Inflammatory macrophage (primary cell): ENCODE results near the gene ZBTB12.
A peak's percentile ranks its signal among the peaks of the same experiment; 100 is the strongest.
"Not testable (repeated sequence)": the region's sequence is repeated elsewhere in the genome, so short reads cannot be mapped to it uniquely, and the experiment has no call there.

Experiments
- DNase-seq, 2 donors: peaks; one replicate each; pipeline ENCODE4 v3.0.0-alpha.2; 2020 to 2022

Gene ZBTB12

DNA sequence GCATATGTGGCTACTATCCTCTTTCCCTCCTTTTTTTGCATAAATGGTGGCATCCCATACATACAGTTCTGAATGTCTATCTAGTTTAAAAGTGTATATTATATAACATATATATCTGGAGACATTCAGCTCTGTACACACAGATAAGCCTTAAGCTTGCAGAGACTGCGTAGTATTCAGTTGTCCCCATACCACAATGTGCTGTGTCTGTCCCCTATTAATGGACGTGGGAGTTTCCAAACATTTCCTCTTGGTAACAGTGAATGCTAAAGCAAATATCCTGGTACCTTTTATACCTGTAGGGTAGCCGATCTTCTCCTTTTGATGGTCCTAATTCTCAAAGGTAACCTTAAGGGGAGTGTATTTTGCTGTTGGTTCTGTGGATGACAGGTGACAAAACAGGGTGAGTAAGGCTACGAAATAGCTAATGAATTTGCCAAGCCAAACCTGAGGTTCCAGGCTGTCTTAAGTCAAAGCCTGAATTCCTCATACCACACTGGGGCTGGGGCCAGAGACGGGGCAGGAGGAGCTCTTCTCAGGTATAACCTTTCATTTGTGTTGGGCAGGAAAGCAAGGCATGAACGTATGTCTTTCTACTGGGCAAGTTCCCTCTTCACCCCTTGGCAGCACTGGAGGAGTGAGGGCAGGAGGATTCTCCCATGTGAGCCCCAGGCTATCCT is 17.9 kb upstream of the ZBTB12 start:
- DNase-seq, result no peak

DNA sequence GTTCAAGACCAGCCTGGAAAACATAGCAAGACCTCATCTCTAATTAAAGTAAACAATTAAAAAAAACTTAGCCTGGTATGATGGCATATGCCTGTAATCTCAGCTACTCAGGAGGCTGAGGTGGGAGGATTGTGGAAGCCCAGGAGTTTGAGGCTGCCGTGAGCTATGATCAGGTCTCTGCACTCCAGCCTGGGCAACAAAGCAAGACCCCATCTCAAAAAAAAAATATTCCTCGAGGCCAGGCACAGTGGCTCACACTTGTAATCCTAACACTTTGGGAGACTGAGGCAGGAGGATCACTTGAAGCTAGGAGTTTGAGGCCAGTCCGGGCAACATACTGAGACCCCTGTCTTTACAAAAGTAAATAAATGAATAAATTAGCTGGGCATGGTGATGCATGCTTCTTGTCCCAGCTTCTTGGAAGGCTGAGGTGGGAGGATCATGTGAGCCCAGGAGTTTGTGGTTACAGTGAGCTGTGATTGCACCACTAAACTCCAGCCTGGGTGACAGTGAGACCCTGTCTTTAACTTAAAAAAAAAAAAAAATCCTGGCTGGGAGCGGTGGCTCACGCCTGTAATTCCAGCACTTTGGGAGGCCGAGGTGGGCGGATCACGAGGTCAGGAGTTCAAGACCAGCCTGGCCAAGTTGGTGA is 16.3 kb upstream of the ZBTB12 start:
- peak; percentile 62 to 81 for DNase-seq

DNA sequence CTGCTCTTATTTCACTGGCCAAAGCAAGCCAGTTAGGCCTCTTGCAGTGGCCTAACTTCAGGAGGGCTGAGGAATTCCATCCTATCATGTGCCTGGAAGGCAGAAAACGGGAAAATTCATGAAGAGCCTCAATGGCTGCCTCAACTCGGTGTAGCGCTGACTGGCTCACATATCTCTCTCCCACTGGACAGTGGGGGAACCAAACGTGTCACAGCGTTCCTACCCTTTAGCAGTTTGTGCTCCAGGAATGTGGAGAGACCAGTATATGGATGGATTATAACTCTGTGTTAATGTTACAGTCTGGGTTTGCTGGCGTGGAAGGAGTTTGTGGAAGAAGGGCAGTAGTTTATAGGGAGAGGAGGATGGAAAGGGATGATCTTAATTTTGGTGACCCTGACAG is 13.9 kb upstream of the ZBTB12 start:
- no peak for DNase-seq

DNA sequence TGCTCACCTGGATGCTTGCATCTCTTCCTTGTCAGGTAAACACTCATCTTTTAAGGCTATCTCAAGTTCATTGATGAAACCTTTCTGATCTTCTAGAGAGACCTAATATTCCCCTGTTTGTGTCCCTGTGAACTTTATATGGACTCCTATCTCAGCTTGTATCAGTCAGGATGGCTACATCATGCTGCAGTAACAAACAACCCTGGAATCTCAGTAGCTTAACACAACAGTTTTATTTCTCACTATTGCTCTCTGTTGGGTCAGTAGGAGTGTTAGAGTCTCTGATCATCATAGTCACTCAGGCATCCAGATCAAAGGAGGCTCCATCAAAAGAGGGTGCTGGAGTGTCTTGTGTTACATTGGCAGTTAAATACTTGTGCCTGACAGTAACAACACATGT is 13.5 kb upstream of the ZBTB12 start:
- no peak for DNase-seq

DNA sequence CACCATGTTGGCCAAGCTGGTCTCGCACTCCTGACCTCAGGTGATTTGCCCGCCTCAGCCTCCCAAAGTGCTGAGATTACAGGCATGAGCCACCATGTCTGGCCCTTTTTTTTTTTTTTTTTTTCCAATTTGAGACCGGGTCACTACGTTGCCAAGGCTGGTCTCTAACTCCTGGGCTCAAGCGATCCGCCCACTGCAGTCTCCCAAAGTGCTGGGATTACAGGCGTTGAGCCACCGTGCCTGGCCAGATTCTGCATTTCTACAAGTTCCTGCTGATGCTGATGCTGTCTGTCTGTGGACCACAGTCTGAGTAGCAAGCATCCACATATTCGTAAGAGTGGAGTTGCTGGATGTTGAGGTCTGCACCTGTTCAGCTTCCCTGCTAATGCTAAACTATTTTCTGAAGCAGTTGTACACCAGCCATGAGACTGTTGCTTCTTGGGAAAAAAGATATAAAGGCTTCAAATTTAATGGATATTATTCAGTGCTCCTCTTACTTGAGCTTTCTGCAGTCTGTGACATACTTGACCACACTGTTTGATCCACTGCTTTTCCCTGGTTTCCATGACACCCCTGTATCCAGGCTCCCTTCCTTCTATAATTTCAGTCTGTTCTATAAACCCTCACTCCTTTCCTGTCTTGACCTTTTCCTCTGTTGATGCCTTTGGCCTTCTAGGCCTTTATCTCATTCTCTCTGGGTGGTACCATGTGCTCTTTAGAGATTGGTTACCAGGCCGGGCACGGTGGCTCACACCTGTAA is 10.1 kb upstream of the ZBTB12 start:
- no peak for DNase-seq

DNA sequence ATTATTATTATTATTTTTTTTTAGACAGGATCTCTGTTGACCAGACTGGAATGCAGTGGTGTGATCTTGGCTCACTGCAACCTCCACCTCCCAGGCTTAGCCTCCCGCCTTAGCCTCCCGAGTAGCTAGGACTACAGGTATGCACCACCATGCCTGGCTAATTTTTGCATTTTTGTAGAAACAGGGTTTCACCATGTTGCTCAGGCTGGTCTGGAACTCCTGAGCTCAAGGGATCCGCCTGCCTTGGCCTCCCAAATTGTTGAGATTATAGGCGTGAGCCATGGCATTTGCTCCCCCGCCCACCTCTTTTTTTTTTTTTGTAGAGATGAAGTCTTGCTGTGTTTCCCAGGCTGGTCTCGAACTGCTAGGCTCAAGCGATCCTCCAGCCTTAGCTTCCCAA is 7.4 kb upstream of the ZBTB12 start:
- DNase-seq, result not testable (repeated sequence)

DNA sequence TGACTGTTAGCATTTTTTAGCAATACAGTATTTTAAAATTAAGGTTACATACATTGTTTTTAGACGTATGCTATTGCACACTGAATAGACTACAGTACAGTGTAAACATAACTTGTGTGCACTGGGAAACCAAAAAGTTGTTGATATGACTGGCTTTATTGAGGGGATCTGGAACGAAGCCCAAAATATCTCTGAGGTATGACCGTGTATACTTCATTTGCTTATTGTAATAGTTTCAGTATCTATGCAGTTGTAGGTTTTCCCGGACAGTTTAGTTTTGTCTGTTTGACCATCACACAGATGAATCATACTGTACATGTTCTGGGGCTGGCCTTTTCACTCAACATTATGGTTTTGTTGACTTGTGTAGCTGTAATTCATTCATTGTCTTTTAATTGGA is 6.9 kb upstream of the ZBTB12 start:
- DNase-seq, result no peak

DNA sequence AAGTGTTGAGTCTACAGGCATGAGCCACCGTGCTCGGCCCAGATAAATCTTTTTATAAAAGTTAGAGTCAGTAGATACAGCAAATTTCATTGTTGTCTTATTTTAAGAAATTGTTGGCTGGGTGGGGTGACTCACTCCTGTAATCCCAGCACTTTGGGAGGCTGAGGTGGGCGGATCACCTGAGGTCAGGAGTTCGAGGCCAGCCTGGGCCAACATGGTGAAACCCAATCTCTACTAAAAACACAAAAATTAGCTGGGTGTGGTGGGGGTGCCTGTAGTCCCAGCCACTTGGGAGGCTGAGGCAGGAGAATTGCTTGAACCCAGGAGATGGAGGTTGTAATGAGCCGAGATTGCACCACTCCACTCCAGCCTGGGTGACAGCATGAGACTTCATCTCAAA is 6.4 kb upstream of the ZBTB12 start:
- not testable (repeated sequence) for DNase-seq

DNA sequence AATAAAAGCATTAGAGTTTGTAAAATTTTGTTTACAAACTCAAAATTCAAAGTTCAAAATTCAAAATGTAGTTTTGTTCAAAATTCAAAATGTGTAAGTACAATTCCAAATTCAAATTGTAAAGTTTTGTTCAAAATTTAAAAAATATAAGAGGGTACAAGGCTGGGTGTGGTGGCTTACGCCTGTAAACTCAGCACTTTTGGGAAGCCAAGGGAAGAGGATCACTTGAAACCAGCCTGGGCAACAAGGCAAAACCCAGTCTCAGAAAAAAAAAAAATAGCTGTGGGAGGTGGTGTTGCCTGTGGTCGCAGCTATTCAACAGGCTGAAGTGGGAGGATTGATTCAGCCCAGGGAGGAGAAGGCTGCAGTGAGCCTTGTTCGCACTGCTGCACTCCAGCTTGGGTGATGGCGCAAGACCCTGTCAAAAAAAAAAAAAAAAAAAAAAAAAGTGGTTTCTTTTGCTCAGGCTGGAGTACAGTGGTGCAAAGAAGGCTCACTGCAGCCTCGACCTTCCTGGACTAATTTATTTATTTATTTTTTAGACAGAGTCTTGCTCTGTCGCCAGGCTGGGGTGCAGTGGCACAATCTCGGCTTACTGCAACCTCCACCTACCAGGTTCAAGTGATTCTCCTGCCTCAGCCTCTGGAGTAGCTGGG is 5.4 kb upstream of the ZBTB12 start:
- peak; percentile 92 to 94 for DNase-seq

DNA sequence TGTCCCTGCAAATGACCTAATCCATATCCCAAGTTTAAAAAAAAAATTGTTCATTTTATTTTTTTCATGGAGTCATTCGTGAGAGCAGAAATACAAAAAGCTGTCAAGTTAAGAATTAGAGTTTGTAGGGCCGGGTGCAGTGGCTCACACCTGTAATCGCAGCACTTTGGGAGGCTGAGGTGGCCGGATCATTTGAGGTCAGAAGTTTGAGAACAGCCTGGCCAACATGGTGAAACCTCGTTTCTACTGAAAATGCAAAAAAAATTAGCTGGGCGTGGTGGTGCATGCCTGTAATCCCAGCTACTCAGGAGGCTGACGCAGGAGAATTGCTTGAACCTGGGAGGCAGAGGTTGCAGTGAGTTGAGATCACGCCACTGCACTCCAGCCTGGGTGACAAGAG is 4.8 kb upstream of the ZBTB12 start:
- not testable (repeated sequence) for DNase-seq

DNA sequence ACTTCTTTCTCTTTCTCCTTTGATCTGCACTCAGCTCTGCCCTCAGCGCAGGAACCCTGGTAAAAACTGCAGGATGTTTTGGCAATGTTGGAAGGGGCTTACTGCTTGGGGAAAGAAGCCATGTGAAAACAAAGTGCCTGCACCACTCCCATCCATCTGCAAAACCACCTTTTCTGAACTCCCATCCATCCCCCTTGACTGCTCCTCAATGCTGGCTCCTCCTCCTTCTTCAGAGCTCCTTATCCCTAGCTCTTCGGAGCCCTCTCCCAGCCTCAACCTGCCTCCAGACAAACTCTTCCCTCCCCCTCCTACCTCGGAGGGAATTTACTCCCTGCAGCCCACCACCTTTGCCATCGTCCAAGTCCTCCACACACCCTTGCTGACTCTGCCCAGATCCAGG is 4.2 kb upstream of the ZBTB12 start:
- DNase-seq, result no peak

DNA sequence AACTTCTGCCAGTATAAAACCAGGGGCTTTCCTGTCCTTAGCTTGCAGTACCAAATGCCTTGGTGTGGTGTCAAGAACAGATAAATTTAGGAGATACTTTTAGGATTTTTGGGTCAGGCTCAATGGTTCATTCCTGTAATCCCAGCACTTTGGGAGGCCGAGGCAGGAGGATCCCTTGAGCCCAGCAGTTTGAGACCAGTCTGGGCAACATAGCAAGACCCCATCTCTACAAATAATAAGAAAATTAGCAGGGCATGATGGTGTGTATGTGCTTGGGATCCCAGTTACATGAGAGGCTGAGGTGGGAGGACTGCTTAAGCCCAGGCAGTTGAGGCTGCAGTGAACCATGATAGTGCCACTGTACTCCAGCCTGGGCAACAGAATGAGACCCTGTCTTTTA is 3.2 kb upstream of the ZBTB12 start:
- no peak for DNase-seq

DNA sequence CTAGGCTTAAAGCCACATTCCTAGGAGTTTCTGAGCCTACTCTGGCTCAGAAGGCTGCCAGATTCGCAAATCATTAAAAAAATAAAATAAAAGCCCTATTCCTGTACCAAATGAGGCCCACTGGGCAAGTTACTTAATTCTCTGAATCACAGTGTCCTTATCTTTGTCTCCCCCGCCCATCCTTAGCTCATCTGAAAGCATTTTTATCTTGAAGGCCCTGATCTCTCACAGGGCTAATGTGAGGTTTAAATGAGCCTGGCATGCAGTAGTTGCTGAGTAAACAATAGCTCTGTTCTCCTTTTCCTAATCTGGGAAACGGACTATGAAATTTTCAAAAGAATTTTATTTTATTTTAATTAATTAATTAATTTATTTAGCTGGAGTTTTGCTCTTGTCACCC is 2.1 kb upstream of the ZBTB12 start:
- DNase-seq, result no peak

DNA sequence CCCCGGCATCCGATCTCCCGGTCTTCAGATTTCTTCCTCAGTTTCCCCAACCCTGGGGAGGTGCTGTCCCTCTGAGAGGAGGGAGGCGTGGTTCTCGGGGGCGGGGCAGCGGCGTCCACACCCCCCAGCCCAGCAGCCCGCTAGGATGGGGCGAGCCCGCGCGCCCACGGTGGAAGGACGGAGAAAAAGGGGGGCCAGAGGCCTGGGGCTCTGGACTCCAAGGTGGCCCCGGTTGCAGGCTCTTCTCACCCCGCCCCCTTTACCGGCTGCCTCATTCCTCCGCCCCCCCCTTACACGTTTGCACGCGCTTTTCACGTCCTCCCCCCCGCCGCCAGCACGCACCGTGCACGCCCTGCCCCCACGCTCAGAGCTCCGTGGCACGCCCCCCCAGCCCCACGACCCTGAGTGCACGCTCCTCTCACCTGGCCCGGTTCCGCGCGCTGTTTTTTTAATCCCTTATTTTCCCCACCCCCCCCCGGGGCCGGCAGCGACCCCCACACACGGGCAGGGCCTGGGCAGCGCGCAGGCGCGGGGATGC is 402 bp downstream of the ZBTB12 start:
- DNase-seq, result peak; percentile 10 to 22

DNA sequence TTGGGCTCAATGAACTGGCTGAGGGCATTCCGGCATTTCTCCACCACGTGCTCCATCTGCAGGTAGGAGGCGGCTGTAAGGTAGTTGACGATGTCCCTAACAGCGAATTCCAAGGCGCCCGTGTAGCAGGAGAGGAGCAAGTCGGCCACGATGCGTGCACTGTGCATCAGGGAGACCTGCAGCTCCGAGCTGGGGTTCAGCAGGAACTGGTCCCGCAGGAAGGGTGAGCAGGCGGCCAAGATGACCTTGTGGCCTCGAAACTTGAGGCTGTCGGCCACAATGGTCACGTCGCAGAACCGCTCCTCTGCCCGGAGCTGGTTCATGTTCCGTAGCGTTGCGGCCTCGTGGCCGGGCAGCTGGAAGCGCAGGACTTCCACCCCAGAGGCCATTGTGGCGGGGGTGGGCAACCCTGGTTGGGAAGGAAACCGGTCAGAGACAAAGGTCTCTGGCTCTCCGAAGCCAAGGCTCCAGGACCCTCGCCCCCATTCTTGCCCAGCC is 920 bp downstream of the ZBTB12 start:
- DNase-seq, result no peak

DNA sequence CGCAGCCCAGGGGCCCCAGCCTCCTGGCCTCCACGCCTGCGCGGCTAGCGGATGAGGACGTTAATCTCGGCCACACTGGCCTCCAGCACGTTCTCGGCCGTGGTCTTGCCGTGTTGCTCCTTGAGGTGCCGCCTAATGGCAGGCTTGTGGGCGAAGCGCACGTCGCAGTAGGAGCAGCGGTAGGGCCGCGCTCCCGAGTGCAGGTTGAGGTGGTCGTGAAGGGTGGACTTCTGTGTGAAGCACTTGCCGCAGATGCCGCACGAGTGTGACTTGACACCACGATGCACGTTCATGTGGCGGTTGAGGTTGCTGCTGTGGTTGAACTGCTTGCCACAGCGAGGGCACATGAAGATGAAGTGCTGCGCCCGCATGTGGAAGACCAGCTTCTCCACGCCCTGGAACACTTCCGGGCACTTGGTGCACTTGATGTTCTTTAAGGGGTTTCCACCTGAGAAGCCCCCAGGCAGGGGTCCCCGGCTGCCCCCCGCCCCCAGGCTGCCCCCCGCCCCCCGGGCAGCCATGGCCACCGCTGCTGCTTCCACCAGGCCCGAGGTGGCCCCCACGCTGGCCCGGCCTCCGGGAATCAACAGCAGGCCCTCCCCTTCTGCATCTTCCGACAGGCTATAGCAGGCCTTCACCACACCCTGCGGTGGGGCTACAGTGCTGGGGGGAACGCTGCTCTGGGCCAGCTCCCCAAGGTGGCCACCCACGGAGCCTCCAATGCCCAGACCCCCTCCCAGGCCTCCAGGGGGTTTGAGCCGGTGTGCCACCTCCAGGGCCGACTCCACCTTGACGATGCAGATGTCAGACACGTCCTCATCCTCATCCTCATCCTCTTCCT is 1.8 kb downstream of the ZBTB12 start:
- DNase-seq, result no peak

DNA sequence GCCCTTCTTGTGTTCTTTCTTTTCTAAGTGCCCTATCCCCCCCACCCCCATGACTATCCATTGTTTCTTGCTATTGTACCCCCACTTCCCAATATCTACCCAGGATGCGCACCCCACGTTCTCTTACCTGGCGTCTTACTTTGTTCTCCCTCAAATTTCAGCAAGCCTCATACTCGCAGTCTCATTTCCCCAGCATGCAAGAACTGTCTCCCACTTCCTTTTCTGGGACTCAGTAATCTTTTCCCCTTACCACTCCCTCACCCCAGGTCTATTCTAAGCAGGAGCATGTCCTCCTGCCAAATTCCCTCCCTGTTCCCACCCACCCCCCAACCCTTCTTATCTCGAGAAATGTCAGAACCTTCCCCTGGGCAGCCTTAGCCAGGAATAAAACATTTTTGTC is 2.7 kb downstream of the ZBTB12 start:
- no peak for DNase-seq

DNA sequence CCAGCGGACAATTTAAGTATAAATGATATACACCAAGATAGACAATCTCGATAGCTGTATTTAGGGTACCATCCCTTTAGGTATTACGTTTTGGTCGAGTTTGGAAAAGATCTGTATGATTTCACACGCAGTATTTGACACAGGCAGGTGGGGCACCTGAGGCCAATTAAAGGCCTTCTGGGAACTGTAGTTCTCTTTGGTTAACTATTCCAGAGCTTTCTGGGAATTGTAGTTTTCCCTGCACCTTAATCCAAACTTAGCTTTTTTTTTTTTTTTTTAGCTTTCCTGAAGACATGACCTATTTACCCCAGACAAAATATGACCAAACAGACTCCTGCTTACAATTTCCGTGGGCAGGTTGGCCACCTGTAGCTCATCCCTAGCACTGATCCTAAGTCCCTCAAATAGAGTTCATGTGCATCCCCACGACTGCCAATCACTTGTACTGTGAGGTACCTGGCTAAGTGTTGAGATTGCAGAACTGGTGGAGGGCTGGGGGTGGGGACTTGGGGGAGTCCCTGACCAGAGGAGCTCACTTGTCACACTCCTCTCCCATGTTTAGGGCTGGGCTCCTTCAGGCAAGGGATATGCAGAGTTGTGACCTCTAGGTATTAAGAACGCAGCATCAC is 3.4 kb downstream of the ZBTB12 start:
- peak in 1 of 2 donors; percentile 16 for DNase-seq

DNA sequence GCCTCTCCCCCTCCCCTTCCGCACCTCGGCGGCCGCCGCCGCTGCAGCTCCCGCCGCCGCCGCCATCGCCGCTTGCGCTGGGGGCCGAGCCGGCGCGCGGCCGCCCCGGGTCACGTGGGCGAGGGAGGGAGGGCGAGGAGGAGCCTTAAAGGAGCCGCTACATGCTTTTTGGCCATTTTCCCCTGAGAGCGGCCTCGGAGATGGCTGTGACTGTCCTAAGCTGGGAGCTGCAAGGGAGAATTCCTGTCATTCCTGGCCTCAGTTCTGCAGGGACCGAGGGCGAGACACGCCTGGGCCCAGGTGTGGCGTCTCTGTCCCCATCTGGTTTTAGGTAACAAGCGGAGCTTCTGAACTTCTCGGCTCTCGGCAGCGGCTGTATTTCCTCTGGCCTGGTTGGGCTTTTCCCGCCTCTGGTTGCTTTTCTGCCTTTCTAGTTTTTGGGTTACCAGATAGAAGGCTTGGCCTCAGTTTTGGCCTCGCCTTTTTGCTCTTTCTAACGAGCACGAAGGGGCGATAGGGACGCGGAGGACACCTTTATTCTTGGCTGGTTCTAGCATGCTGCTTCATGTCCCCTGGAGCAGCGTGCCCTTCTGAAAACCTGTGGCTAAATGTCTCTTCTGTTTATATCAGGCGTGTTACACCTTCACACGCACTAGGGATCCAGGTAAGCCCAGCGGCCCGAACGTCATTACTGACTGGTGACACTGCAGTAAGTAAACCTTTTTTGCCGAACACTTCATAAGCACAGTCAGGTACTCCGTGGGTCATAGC is 4.1 kb downstream of the ZBTB12 start, which contains the start of gene EHMT2:
EHMT2 (minus strand) TSS at position 87 of the 771 bp plus-strand sequence; CDS start at position 66, 21 bp downstream.
- DNase-seq, result peak; percentile 81 to 89

DNA sequence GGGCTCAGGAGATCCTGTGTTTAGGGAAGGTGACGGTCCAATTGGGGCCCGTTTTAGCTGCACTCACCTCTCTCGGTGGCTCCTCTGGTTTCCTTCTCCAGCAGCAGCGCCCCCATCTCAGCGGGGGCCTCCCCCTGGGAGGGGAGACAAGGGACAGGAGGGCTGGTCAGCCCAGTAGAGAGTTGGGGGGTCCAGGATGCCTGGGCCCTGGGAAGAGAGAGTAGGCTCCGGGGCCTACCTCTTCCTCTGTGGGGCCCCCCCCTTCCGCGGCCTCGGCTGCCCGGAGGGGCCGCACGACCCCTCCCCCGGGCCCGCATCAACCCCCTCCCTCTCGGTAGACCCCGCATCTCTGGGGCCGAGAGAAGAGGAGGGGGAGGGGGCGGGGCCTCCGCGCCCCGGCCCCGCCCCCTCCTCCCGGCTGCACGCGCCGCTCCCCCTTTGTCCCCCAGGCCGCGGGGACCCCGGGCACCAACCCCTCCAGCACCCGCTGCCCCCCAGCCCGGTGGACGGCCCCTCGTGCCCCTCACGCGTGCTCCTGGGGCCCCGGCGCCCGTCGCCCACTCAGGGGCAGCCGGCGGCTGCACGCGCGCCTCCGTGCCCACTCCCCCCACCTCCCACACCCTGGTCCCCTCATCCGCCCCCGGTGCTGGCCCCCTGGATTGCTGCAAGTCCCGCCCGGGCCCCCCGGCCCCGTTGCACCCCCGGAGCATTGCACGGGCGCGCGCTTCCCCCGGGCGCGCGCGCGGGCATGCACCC is 4.9 kb downstream of the ZBTB12 start:
- no peak for DNase-seq
